ENCODE data around the gene STK32C.

GRCh38 chr10:132264306-132264950, 43.3 kb downstream of the STK32C start:
- no peak for TF ChIP-seq CTCF (conservative IDR thresholded peaks at IDR 0.05; ENCODE audit: low read depth, low read length)
- no peak for TF ChIP-seq EZH2 (IDR thresholded peaks at IDR 0.05; ENCODE audit: borderline replicate concordance, low read depth, low read length, poor library complexity, severe bottlenecking)

All from A673 (cell line).